Activated CD8-positive, alpha-beta memory T cell treated with anti-CD3 and anti-CD28 coated beads, Interleukin-2, amount 50 U/mL, for 48 hours (primary cell): ENCODE data around the gene LYRM2.
A peak's percentile ranks its signal among the peaks of the same experiment; 100 is the strongest.

Experiments used
- DNase-seq: peaks from one replicate; pipeline ENCODE4 v3.0.0-alpha.2; 2020

Gene LYRM2

GRCh38 chr6:89638320-89639195 lies at the start of gene LYRM2:
Gene LYRM2 (minus strand): TSS chr6:89638747. CDS start chr6:89638716, 31 bp downstream.
- DNase-seq: peak; percentile 96

- no peak for DNase-seq
Measured at GRCh38 chr6:89688328-89688727, 49.8 kb upstream of the LYRM2 start.

GRCh38 chr6:89685311-89685710 lies 46.8 kb upstream of the LYRM2 start:
- no peak for DNase-seq

GRCh38 chr6:89682991-89683390 lies 44.4 kb upstream of the LYRM2 start:
- DNase-seq: no peak

DNA sequence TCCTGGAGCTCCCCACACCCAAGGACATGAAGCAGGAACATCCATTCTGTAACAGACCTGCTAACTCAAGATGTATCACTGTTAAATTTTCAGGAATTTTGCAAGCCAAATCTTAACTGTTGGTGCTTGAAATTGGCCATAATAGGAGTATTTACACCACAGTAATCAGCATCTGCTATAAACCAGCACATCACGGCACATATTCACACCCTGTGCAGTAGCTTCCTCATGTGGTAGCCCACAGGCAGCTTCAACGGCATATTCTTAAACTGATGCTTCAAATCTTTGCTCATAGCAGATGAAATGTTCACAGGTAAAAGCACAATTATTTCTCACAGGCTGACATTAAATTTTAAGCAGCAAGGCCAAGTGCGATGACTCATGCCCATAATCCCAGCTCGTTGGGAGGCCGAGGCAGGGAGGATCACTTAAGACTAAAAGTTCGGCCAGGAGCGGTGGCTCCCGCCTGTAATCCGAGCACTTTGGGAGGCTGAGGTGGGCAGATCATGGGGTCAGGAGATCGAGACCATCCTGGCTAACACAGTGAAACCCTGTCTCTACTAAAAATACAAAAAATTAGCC lies 43.5 kb upstream of the LYRM2 start:
- DNase-seq: no peak

- DNase-seq: no peak
Measured at GRCh38 chr6:89680551-89680950, 42.0 kb upstream of the LYRM2 start.

GRCh38 chr6:89680150-89680549 lies 41.6 kb upstream of the LYRM2 start:
- DNase-seq: no peak

GRCh38 chr6:89679215-89680120 lies 40.9 kb upstream of the LYRM2 start:
- no peak for DNase-seq

DNA sequence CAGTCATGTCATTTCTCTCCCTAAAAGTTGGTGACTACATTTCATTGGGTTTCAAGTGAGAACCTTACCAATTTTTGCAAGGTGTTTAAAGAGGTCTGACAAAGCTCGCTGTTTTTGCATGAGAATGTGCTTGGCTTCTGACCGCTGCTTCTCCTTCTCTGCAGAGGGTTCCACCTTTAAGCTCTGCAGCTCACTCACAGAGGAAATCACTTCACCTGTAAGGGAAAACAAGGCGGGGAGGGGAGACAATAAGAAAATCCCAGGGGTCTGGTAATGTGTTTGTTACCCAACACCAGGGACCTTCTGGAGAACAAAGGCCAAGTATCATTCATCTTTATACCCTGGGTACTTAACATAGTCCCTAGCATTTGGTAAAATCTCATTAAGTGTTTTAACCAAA lies 40.0 kb upstream of the LYRM2 start:
- DNase-seq: no peak

DNA sequence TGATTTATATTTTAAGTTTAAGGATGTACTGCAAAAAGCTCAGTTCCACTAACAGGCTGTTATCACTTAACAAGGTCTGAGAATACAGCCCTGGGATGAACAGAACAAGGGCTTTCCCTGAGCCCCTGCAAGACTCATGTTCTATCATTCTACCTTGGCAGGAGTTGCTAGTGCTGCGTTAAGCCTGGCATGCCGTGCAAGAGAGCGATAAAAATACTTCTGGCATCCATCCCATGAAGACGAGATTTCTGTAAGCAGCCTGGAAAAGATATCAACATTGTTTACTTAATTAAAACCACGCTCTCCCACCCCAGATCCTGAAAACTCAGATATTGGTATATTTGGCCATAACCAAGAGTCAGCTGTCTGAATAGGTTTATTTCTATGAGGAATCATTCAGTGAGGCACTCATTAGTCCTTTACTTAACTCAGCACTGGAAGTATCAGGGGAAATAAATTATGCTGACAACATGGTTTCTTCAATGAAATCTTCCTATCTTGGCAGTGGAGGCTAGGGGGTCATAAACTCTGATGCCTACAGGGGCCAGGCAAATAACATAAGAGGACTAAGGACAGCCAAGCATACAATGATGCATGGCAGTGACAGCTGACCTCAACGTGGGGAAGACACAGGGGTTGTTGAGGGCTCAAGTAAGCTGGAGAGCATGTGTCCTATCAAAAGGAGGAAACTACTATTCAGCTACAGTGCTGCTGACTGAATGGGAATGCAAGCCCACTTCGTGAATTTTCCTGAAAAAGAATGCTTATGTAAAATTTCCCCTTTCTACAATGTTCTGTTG lies 37.6 kb upstream of the LYRM2 start:
- no peak for DNase-seq

- DNase-seq: no peak
Measured at GRCh38 chr6:89670935-89671565, 32.5 kb upstream of the LYRM2 start.

DNA sequence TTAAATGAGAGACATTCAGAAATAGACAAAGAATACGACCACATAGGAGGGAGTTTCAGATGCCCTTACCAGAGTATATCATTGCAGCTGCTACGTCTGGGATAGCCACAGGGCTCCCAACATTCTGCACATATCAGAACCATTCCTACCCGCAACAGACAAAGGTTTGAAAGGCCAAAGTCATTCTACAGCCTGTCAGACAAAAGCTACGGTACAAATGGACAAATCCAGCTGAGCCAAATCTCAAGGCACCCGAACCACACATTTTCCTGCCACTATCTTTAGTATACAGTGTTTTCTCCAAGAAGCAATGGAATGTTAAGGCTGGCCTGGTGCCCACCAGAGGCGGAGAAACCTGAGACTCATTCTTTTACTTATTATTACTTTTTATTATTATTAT lies 30.5 kb upstream of the LYRM2 start:
- no peak for DNase-seq

DNA sequence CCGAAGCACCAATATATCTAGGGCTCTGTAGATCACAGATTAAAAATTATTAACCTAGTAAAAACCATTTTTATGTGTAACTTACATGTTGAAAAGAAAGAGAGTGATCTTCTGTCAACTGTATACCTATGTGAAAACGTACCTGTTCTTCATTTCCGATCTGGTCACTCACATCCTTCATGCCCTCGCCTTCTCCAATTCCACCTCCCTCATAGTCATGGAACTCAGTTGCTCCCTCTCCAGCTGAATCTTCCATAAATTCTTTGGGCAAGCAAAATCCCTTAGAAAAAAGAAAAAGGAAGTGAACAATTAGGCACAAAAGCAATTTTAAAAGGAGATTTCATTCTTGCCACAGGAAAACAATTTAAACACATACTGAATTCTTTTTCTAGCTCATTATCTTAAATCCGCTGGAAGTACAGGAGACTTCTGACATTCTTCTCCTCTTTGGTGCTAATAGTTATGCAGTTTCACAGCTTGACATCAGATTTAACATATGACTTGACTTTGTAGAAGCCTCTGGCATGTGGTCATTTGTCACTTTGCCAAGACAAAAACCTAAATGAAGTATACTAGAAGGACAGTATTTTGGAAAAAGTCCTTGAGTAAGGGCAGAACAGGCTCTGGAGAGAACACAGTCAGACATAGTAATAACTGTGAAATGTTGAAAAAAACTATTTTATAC lies 29.5 kb upstream of the LYRM2 start:
- no peak for DNase-seq

- DNase-seq: no peak
Measured at GRCh38 chr6:89662659-89663223, 24.2 kb upstream of the LYRM2 start.

DNA sequence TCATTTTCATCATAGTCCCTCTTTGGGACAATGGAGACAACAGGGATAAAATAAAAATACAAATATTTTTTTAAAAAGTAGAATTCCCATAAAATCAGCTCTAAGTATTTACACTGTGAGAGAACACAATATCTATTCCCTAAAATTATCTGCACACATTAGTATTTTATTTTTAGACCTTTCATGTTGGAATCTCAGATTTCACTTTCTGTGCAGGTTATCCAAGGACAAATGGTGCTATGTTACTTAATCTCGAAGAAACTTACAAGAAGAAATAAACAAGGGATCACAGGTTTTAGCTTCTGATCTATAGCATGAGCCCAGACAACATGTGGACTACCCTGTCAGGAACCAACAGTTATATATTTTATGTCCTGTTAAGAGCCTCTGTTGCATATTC lies 23.0 kb upstream of the LYRM2 start:
- DNase-seq: no peak

GRCh38 chr6:89660981-89661380 lies 22.4 kb upstream of the LYRM2 start:
- no peak for DNase-seq

DNA sequence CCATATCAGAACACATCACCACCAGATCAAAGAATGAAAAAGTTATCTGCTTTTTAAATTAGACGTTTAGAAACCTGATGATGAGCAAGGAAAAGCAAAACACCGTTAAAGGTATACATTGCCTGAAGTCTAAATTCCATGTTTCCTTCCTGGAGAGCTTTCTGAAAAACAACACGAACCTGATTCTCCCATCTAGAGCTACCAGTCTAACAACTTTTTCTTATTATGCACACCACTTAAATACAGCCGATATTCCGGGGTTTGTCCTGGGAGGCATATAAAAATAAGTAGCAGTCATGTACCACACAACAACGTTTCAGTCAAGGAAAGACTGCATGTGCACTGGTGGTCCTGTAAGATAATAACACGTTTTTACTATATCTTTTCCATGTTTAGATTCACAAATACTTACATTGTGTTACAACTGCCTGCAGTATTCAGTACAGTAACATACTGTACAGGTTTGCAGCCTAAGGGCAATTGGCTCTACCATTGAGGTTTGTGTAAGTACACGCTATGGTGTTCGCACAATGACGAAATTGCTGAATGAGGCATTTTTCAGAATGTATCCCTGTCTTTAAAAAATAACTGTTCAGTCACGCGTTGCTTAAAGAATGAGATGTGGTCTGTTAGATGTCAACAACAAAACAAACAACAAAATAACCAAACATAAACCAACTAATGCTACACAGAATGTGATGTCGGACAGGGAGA lies 19.1 kb upstream of the LYRM2 start:
- no peak for DNase-seq

DNA sequence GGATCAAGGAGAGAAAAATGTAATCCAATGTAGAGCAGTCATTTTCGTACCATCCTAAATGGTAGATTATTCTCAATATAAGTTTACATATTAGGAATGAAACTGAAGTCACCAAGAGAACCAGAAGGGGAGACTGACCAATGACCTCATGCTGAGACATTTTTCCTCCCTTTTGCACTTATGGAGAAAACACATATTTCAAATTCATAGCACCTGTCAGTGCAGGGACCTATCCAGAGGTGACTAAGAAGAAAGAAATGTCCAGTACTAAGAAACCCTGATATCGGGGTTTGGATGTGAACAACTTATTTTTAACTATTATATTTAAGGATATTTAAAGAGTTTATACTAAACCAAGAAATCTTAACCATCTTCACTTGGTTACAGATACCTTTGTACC lies 16.6 kb upstream of the LYRM2 start:
- DNase-seq: no peak

GRCh38 chr6:89650579-89650978 lies 12.0 kb upstream of the LYRM2 start:
- DNase-seq: no peak

- no peak for DNase-seq
Measured at GRCh38 chr6:89649682-89650081, 11.1 kb upstream of the LYRM2 start.

GRCh38 chr6:89644864-89645263 lies 6.3 kb upstream of the LYRM2 start:
- DNase-seq: no peak
